Activated naive CD8-positive, alpha-beta T cell treated with anti-CD3 and anti-CD28 coated beads, Interleukin-2, amount 10 ng/mL, durations not matched to agents 7 days and 5 days (primary cell): Measurements from ENCODE around the gene ITIH3. TPM values are rescaled to one million over a fixed set of nuclear protein-coding genes. Genes with fewer than 3 reads are reported as not detected.
A peak's percentile ranks its signal among the peaks of the same experiment; 100 is the strongest.

Source experiments
- ATAC-seq: fragments of 150-1000 bp; cut with Tn5 transposase; one replicate; pipeline ENCODE4 v1.10.0; 2021; ENCODE audit warnings: low read depth, moderate library complexity
- POLR2A ChIA-PET: fragments of 350-600 bp; sonication (Branson Sonifier 250); formaldehyde crosslinking; loops from one replicate; lab custom pipeline; 2021; ENCODE audit warnings: antibody characterized with exemption; lab: Charles Lee
- DNase-seq: peaks from one replicate; pipeline ENCODE4 v3.0.0; 2021
- H3K27ac Mint-ChIP-seq: one replicate; pipeline ENCODE4 v1.8.0; 2022; ENCODE audit warnings: mild to moderate bottlenecking, mixed read lengths
- H3K27me3 Mint-ChIP-seq: one replicate; pipeline ENCODE4 v1.8.0; 2022; ENCODE audit warnings: mild to moderate bottlenecking, moderate library complexity, mixed read lengths
- H3K36me3 Mint-ChIP-seq: one replicate; pipeline ENCODE4 v1.8.0; 2021; ENCODE audit warnings: mild to moderate bottlenecking, mixed read lengths
- H3K4me1 Mint-ChIP-seq: one replicate; pipeline ENCODE4 v1.8.0; 2021; ENCODE audit warnings: mixed read lengths
- H3K4me3 Mint-ChIP-seq: one replicate; pipeline ENCODE4 v1.8.0; 2022; ENCODE audit warnings: mild to moderate bottlenecking, moderate library complexity, mixed read lengths
- H3K9me3 Mint-ChIP-seq: one replicate; pipeline ENCODE4 v1.8.0; 2021; ENCODE audit warnings: mixed read lengths
- total RNA-seq, 2 experiments: library from RNA; stranded (reverse); gene quantifications; one replicate each; pipeline ENCODE4 v1.2.3, GENCODE V29; 2021

Gene ITIH3
- total RNA-seq, 2 experiments from 2014 or later, result not detected

- POLR2A ChIA-PET, result no interaction called here
- DNase-seq, result peak; percentile 12
- no peak overlapping the region for H3K27ac Mint-ChIP-seq
These were observed 9.5 kb upstream of the ITIH3 start for GRCh38 chr3:52784931-52785590.

GRCh38 chr3:52786330-52787215 is 8.0 kb upstream of the ITIH3 start:
- DNase-seq (no peak), ATAC-seq (no peak)
- no peak overlapping the region for H3K4me3 Mint-ChIP-seq
- H3K27me3 Mint-ChIP-seq, result peaks cover 5% of the 10 kb centered on the region
- no peak overlapping the region for H3K27ac Mint-ChIP-seq
- no peaks in the 10 kb centered on the region for H3K4me1 Mint-ChIP-seq
- no peaks in the 10 kb centered on the region for H3K36me3 Mint-ChIP-seq
- POLR2A ChIA-PET, result no interaction called here
- no peaks in the 10 kb centered on the region for H3K9me3 Mint-ChIP-seq

More at GRCh38 chr3:52784931-52785590, 9.5 kb upstream of the ITIH3 start:
- Mint-ChIP-seq H3K4me1 (no peaks in the 10 kb centered on the region), H3K4me3 (no peak overlapping the region), H3K27me3 (peaks cover 10% of the 10 kb centered on the region), H3K36me3 (no peaks in the 10 kb centered on the region), H3K9me3 (no peaks in the 10 kb centered on the region)
- ATAC-seq, result no peak

- H3K36me3 Mint-ChIP-seq, result no peaks in the 10 kb centered on the region
- no peaks in the 10 kb centered on the region for H3K9me3 Mint-ChIP-seq
- H3K27me3 Mint-ChIP-seq, result peaks cover 2% of the 10 kb centered on the region
- ATAC-seq (no peak), DNase-seq (no peak)
- no peaks in the 10 kb centered on the region for H3K4me1 Mint-ChIP-seq
- no peak overlapping the region for H3K4me3 Mint-ChIP-seq
- no peak overlapping the region for H3K27ac Mint-ChIP-seq
- POLR2A ChIA-PET, result no interaction called here
These were observed 7.3 kb upstream of the ITIH3 start for GRCh38 chr3:52787246-52787645.

GRCh38 chr3:52787672-52788625 is 6.6 kb upstream of the ITIH3 start:
- Mint-ChIP-seq H3K4me3 (no peak overlapping the region), H3K27ac (peak overlapping the region; percentile 38), H3K27me3 (peaks cover 2% of the 10 kb centered on the region), H3K4me1 (no peaks in the 10 kb centered on the region), H3K9me3 (no peaks in the 10 kb centered on the region), H3K36me3 (no peaks in the 10 kb centered on the region)
- ATAC-seq (no peak), DNase-seq (no peak)
- POLR2A ChIA-PET, result no interaction called here

GRCh38 chr3:52788890-52789745 is 5.5 kb upstream of the ITIH3 start:
- Mint-ChIP-seq H3K27ac (no peak overlapping the region), H3K36me3 (no peaks in the 10 kb centered on the region), H3K4me1 (no peaks in the 10 kb centered on the region), H3K4me3 (no peak overlapping the region), H3K9me3 (no peaks in the 10 kb centered on the region), H3K27me3 (peaks cover 2% of the 10 kb centered on the region)
- POLR2A ChIA-PET, result no interaction called here
- DNase-seq (no peak), ATAC-seq (no peak)

- H3K4me1 Mint-ChIP-seq, result no peaks in the 10 kb centered on the region
- no peak overlapping the region for H3K4me3 Mint-ChIP-seq
- no peaks in the 10 kb centered on the region for H3K36me3 Mint-ChIP-seq
- H3K27me3 Mint-ChIP-seq, result peaks cover 2% of the 10 kb centered on the region
- H3K9me3 Mint-ChIP-seq, result no peaks in the 10 kb centered on the region
- DNase-seq (no peak), ATAC-seq (no peak)
- POLR2A ChIA-PET, result no interaction called here
- no peak overlapping the region for H3K27ac Mint-ChIP-seq
These were observed 4.9 kb upstream of the ITIH3 start for GRCh38 chr3:52789746-52790040.

- no peaks in the 10 kb centered on the region for H3K9me3 Mint-ChIP-seq
- no peak for ATAC-seq
- H3K27me3 Mint-ChIP-seq, result no peaks in the 10 kb centered on the region
- no peaks in the 10 kb centered on the region for H3K4me1 Mint-ChIP-seq
- DNase-seq, result no peak
- POLR2A ChIA-PET, result interaction anchor here (0.6 kb wide), 1 partner anchor 293 kb away, joined by 4 read pairs; no protein-coding TSS in a partner anchor
- no peak overlapping the region for H3K4me3 Mint-ChIP-seq
- H3K27ac Mint-ChIP-seq, result no peak overlapping the region
- no peaks in the 10 kb centered on the region for H3K36me3 Mint-ChIP-seq
These were observed 4.3 kb upstream of the ITIH3 start for GRCh38 chr3:52790337-52790736.

- POLR2A ChIA-PET, result interaction anchor here (0.6 kb wide), 1 partner anchor 292 kb away, joined by 4 read pairs; no protein-coding TSS in a partner anchor
- no peaks in the 10 kb centered on the region for H3K9me3 Mint-ChIP-seq
These were observed 3.9 kb upstream of the ITIH3 start for GRCh38 chr3:52790741-52791140.

GRCh38 chr3:52791366-52791765 is 3.2 kb upstream of the ITIH3 start:
- Mint-ChIP-seq H3K27me3 (no peaks in the 10 kb centered on the region), H3K27ac (no peak overlapping the region), H3K4me3 (no peak overlapping the region), H3K4me1 (no peaks in the 10 kb centered on the region), H3K9me3 (no peaks in the 10 kb centered on the region), H3K36me3 (no peaks in the 10 kb centered on the region)
- no peak for ATAC-seq
- POLR2A ChIA-PET, result no interaction called here
- no peak for DNase-seq

More at GRCh38 chr3:52790741-52791140, 3.9 kb upstream of the ITIH3 start:
- Mint-ChIP-seq H3K4me1 (no peaks in the 10 kb centered on the region), H3K36me3 (no peaks in the 10 kb centered on the region), H3K27me3 (no peaks in the 10 kb centered on the region), H3K4me3 (no peak overlapping the region), H3K27ac (no peak overlapping the region)
- no peak for ATAC-seq
- DNase-seq, result no peak

- no peaks in the 10 kb centered on the region for H3K27me3 Mint-ChIP-seq
- H3K27ac Mint-ChIP-seq, result no peak overlapping the region
- no peaks in the 10 kb centered on the region for H3K36me3 Mint-ChIP-seq
- H3K9me3 Mint-ChIP-seq, result no peaks in the 10 kb centered on the region
- H3K4me1 Mint-ChIP-seq, result no peaks in the 10 kb centered on the region
- POLR2A ChIA-PET, result no interaction called here
- ATAC-seq, result no peak
- no peak for DNase-seq
- no peak overlapping the region for H3K4me3 Mint-ChIP-seq
These were observed 2.7 kb upstream of the ITIH3 start for GRCh38 chr3:52791928-52792327.

GRCh38 chr3:52792413-52792812 is 2.2 kb upstream of the ITIH3 start:
- POLR2A ChIA-PET, result no interaction called here
- H3K36me3 Mint-ChIP-seq, result no peaks in the 10 kb centered on the region
- no peak overlapping the region for H3K4me3 Mint-ChIP-seq
- ATAC-seq (no peak), DNase-seq (no peak)
- no peaks in the 10 kb centered on the region for H3K27me3 Mint-ChIP-seq
- H3K27ac Mint-ChIP-seq, result no peak overlapping the region
- no peaks in the 10 kb centered on the region for H3K4me1 Mint-ChIP-seq
- no peaks in the 10 kb centered on the region for H3K9me3 Mint-ChIP-seq

GRCh38 chr3:52792961-52793695 is 1.5 kb upstream of the ITIH3 start:
- H3K27ac Mint-ChIP-seq, result no peak overlapping the region
- H3K36me3 Mint-ChIP-seq, result no peaks in the 10 kb centered on the region
- H3K27me3 Mint-ChIP-seq, result no peaks in the 10 kb centered on the region
- POLR2A ChIA-PET, result no interaction called here
- no peaks in the 10 kb centered on the region for H3K9me3 Mint-ChIP-seq
- DNase-seq (no peak), ATAC-seq (no peak)
- H3K4me1 Mint-ChIP-seq, result no peaks in the 10 kb centered on the region
- no peak overlapping the region for H3K4me3 Mint-ChIP-seq
